GM18873 (cell line): ENCODE results near the gene IGSF1.

Experiments
- ATAC-seq: cut with Tn5 transposase; IDR thresholded peaks from one replicate; pipeline ENCODE4 v1.9.1; 2021; ENCODE audit warnings: mild to moderate bottlenecking, moderate library complexity, moderate number of reproducible peaks; ENCODE audit not compliant: unreplicated experiment, low FRiP score

Gene IGSF1, protein sequence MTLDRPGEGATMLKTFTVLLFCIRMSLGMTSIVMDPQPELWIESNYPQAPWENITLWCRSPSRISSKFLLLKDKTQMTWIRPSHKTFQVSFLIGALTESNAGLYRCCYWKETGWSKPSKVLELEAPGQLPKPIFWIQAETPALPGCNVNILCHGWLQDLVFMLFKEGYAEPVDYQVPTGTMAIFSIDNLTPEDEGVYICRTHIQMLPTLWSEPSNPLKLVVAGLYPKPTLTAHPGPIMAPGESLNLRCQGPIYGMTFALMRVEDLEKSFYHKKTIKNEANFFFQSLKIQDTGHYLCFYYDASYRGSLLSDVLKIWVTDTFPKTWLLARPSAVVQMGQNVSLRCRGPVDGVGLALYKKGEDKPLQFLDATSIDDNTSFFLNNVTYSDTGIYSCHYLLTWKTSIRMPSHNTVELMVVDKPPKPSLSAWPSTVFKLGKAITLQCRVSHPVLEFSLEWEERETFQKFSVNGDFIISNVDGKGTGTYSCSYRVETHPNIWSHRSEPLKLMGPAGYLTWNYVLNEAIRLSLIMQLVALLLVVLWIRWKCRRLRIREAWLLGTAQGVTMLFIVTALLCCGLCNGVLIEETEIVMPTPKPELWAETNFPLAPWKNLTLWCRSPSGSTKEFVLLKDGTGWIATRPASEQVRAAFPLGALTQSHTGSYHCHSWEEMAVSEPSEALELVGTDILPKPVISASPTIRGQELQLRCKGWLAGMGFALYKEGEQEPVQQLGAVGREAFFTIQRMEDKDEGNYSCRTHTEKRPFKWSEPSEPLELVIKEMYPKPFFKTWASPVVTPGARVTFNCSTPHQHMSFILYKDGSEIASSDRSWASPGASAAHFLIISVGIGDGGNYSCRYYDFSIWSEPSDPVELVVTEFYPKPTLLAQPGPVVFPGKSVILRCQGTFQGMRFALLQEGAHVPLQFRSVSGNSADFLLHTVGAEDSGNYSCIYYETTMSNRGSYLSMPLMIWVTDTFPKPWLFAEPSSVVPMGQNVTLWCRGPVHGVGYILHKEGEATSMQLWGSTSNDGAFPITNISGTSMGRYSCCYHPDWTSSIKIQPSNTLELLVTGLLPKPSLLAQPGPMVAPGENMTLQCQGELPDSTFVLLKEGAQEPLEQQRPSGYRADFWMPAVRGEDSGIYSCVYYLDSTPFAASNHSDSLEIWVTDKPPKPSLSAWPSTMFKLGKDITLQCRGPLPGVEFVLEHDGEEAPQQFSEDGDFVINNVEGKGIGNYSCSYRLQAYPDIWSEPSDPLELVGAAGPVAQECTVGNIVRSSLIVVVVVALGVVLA (N-terminal part only)

DNA sequence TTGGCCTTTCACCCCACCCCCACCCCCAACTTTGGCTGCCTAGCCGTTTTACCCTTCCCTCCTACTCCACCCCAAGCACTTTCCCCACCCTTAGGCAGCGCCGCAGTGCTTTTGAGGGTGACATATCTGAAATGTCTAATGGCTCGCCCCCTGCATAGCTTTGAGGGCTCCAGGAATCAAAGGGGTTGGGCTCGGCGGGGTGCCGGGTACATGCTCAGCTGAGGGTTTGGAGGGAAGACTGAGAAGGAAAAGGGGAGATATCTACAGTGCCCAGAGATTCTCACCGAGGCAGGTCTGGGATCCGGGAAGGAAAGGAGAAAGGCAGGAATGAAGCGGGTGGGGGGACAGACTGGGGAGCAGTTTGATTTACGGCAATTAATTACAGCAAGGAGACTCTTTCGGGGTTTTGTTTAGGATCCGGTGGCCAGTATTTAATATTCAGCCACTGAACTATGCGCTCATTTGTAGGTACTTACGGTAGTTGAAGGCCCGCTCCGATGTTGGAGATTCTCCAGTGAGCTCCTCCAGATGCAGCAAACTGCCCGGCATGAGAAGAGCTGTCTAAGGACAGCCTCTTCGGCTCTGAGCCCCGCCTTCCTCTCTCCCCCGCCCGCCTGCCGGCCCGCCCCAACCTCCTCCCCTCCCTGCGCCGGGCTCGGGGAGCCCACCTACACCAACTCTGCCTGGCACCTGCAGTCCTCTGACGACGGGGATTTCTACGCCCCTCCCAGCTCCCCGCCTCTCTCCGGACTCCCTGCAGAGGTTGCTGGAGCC is at the start of gene IGSF1:
TSS of gene IGSF1 (minus strand) at position 569 of the 774 bp plus-strand sequence. CDS start 2,632 bp downstream, outside the sequence.
- ATAC-seq = no peak

DNA sequence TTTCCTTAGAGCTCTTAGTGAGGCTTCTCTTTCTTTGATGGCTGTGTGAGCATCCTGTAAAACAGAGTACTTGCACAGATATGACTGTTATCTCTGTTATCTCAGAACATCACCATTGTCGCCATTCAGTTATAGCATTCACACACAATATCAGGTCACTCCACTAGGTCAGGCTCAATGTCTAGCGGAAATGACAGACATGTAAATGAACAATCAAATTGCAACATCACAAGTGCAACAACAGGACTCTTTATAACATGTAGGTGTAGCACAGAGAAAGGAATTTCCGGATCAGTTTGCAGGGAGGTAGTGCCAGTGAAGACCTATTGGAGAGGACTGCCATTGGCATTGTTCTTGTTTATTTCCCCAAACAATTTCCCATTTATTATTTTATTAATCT is 43.2 kb upstream of the IGSF1 start:
- no peak for ATAC-seq

DNA sequence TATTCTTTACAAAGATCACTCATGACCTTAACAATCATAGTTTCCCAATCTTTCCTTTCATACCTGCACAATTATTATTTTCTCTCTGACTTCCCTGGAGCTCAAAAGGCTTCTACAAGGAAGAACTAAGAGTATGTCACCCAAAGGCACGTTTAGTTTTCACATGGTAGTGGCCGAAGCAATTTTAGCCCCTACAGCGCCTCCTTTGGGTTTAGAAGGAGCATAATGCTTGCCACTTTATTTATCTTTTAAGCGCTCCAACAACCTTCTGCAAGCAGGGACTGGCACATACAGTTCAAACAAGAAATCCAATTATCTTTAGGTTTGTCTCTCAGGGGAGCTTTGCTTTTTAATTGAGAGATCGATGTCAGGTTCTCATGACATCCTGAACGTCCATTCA is 42.0 kb upstream of the IGSF1 start:
- ATAC-seq = no peak

DNA sequence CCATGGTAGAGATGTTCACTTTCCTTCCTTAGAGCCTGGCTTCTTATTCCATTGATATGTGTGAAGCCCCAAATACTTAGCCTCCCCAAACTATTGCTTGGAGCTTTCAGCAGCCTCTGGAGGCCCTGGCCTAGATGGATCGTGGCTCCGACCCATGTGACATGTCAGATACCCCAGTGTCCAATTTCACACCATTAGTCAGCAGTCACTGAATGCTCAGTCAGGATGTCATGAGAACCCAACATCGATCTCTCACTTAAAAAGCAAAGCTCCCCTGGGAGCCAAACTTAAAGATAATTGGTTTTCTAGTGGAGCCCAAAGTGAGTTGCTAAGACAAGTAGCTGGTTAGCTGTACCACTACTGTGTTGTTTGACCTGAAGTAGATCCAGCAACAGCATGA is 41.6 kb upstream of the IGSF1 start:
- ATAC-seq = no peak

DNA sequence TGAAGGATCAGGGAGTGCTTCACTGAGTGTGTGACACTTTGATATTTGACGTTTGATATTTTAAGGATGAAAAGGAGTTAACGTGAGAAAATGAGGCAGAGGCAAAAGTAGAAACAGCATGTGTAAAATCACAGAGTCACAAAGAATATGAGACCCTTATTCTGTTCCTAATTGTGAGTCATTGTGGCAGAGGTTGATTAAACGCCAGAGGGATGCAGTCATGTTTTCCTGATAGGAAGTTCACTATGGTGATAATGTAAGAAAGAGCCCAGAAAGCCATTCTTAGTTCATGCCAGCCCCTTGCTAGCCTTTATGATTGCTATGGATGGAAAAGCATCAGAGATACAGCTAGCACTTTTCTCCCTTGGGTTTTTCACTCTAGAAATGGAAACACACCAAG is 33.5 kb upstream of the IGSF1 start:
- ATAC-seq = no peak

DNA sequence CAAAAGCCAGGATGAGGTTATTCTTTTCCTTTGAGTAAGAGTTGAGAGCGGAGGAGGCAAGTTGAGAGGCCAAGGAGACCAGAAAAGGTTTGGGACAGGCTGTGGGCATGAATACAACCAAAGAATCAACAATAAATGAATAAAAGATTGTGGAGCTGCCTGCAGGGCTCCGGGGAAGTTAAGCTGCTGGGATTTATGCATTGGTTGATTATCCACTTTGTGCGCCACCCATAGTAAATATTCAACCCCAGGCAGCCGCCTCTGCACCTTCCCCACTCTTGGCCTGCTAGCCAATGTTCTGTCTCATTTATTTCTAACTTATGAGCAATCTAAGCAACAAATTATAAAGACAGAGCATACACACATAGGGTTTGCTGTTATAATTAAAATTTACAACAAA is 28.2 kb upstream of the IGSF1 start:
- no peak for ATAC-seq

DNA sequence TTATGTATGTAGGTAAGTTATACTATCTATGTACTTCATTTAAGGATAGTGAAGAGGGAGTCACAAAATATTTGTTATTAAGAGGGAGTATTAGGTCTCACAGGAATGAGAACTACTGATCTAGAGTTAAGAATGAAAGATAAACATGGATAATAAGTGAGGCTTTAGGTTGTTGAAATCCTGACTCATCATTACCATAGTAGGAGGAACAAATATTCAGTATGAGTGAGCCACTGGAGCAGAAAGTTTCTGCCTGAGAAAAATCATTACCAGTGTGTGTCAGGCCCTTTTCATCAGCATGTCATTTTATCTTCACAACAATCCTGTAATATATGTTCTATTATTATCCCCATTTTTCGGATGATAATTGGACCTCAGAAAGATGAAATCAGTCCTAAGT is 27.2 kb upstream of the IGSF1 start:
- ATAC-seq = no peak

DNA sequence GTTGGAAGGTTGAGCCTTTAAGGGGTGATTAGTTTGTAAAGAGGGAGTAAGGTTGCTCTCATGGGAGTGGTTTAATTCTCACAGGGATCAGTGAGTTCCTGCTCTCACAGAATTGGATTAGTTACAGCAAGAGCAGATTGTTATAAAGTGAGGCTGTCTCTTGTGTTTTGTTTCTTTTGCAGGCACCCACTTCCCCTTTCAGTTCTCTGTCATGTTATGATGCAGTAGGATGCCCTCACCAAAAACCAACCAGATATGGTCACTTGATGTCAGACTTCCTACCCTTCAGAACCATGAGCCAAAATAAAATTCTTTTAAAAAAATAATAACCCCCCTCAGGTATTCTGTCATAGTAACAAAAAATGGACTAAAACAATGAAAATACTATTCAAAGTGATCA is 19.9 kb upstream of the IGSF1 start:
- peak; percentile 65 for ATAC-seq

DNA sequence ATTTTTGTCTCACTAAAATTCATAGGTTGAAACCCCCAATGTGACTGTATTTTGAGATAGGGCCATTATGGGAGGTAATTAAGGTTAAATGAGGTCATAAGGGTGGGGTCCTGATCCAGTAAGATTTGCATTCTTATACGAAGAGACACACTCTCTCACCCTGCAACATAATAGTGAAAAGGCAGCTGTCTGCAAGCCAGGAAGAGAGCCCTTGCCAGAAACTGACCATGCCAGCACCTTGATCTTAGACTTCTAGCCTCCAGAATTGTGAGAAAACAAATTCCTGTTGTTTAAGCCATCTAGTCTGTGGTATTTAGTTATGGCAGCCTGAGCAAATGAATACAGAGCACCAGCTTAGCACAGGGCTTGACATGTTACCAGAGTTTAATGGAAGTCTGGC is 17.5 kb upstream of the IGSF1 start:
- ATAC-seq = no peak

DNA sequence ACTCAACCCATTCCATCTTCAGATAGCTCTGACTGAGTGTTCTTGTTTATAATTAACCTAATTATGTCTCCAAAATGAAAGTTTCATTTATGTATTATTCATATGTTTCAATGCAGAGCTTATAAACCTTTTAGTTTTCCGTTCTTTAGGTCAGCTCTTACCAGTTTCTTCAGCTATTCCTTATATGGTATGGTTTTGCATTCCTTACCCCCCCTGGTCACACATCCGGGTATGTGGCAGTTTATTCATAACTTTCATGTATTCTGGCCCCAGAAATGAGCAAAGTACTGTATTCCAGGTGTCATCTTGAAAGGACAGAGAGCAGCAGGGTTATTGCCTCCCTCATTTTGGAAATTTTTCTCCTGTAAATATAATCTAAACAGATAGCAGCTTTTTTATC is 16.8 kb upstream of the IGSF1 start:
- ATAC-seq = no peak

DNA sequence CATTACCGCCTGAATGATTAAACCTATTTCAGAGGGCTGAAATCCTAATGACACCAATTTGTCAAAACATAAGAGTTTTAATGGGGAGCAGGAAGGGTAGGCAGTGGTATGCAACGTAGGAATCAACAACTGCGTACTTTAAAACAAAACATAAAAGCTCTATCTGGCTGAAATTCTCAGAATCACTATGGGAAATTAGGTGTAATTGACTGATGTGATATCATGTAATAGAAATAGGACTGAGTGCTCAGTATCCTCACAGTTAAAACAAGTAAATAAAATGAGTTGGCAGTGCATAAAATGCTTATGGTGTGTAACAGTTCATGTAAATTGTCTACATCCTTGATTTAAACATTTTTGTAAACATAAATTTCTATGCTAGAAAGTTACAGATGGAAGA is 13.6 kb upstream of the IGSF1 start:
- no peak for ATAC-seq

DNA sequence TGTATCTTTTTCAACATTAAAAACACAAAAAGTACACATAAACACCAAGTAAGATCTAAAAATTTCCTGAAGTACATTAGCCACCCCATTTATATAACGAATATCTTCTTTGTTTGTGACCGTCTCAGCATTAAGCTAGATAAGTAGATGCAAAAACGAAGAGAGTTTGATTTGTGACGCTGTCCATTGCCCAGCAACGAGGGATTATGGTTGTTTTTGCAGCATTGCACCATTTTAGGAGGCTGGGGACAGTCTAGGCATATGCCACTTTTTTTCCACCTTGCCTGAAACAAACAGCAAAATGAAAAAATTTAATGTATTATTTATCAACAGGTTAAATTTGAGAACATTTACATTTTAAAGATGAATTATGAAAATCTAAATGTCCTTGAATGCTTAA is 12.0 kb upstream of the IGSF1 start:
- ATAC-seq = no peak

DNA sequence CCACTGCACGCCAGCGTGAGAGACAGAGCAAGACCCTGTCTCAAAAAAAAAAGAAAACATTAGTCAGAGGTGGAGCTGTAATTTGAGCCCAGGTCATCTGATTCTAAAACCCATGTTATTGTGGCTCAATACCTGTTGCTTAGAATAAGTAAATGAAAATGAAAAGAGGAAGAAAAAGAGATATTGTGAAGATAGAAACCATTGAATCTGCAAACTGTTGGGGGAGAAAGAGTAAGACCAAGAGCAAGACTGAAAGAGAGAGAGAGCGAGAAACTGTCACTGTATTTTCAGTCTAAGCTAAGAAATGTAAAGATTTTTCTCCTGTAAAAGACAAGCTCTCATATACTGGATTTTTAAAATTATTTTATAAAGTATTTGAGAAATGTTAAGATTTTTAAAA is 9.7 kb upstream of the IGSF1 start:
- no peak for ATAC-seq

DNA sequence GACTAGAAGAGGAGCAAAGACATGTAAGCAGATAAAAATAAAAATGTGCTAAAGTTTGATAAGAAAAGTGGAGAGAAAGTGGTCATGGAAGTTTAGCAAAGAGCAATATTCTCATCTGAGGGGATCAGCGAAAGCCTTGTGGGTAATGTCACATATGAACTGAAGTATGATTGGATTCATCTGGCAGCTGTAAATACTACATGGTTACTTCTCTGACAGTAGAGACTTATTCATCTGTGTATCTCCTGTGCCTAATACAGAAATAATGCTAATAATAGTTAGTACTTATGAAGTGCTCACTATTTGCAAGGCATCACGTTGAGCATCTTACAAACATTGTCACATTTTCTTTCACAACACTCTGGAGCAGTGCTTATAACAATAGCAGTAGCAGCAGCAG is 8.9 kb upstream of the IGSF1 start:
- no peak for ATAC-seq

DNA sequence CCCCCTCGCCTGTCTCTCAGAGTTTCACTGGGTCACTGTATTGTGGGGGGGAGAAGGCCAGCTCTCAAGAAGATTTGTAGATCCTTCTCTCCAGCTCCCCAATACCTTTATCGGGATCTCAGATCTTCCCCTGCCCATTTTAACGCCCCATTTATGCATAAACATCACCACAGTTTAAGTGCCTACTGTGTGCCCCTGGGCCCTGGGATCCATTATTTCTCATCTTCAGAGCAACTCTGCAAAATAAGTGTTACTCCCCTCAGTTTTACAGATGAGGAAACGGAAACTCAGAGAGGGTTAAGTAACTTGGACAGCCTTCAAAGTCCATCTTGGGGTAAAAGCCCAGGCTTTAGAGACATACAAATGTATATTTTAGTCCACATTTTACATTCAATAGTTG is 421 bp upstream of the IGSF1 start:
- ATAC-seq = no peak

DNA sequence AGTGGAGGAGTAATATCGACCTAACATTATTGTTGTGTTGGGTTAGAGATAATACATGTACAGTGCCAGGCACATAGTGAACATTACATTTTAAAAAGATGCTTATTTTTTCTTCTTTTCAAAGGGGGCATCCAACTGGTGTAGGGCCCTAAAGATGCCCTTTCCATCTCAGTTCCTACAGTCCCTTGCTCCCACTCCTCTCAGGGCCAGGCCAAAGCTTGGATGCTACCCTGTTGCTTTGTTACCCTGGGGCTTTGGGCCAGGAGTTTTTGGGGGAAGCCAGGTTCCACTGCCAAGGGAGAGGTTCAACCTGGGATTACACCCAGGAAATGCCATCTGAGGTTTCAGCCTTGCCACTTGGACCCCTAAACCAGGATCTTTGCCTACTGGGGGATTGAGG is 918 bp downstream of the IGSF1 start:
- no peak for ATAC-seq

DNA sequence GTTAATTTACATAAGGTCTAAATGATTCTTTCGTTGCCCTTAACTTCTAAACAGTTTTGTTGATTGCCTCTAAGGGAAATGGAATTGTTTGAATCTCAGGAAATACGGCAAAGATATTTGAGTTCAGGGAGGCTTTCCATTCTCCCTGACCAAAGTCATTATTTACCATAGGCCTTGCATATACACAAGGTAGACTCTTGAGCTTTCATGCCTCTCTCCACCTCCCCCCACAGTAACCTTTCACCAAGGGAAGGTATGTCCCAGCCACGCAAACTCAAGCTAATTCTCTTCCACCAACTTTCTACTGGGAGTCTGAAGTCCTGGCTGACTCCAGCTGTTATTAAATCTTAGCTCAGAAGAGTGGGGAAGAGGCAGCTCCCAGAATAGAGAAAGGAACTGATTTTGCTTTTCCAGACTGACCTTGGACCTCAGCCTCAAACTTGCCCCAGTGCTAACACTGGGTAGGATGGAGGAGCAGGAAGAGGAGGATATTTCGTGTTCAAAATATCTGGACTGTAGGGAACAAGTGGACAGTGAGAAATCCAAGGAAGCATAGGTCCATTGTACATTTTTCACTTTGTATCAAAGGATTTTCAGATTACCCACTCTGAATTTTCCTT is 1.4 kb downstream of the IGSF1 start:
- no peak for ATAC-seq

DNA sequence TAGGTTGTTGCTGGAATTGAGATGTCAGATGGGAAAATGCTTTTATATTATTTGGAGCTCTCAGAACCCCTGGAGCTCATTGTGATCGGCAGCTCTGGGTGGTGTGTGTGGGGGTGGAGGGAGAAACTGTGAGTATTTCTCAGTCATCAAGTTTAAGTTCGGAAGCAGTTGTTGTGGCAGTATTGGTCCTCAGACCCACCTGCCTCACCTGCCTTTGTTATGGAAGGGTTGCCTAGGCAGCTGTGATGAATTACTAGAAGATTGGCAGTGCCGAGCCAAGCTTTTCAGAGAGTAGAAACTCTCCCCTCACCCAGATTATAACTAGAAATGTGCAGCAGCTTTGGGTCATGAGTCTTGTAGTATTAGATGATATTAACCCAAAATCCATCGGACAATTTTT is 9.5 kb downstream of the IGSF1 start:
- no peak for ATAC-seq

DNA sequence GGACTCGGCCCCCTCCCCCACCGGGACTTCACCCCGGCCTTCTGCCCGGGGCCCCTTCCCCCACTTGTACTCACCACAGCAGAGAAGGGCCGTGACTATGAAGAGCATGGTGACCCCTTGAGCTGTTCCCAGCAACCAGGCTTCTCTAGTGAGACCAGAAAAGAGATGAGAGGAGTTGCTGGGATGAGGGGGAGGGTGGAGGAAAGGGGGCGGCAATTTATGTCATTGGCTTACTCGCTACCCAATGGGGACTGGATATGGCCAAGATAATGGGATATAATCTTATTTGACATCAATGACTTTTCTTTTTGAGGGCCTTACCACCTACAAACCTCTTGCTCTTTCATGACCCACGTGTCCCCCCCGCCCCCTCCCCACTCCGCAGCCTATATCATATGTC is 9.9 kb downstream of the IGSF1 start:
- no peak for ATAC-seq
